ENCODE results near the gene CHTF18. TPM values are rescaled to one million over a fixed set of nuclear protein-coding genes. Genes with fewer than 3 reads are reported as not detected.

Gene CHTF18
- total and polyA plus RNA-seq, 9 of the 15 experiments (the other 6 are each of a cell fraction or from before 2014, with no cell fraction given), result 2.5 to 123 (median 17.0) TPM

- DNase-seq (ENCODE audit: extremely low read depth in 1 of 4, low spot score in 3 of 4) (no peak), ATAC-seq (no peak), FAIRE-seq (no peak)
- no peak overlapping the region for H2AFZ ChIP-seq (ENCODE audit: low read depth, low read length)
- no peaks in the 10 kb centered on the region for H3K9me1 ChIP-seq (ENCODE audit: control insufficient read depth, insufficient read depth, low read length)
- peaks cover 0 to 48% of the 10 kb centered on the region in 2 experiments; a peak in 4 of 5 replicates for H3K4me1 ChIP-seq (replicated peaks in 1 of 2; ENCODE audit: control insufficient read depth in 2 of 2, insufficient read depth in 2 of 2, low read length in 2 of 2)
- no peaks in the 10 kb centered on the region for H3K79me2 ChIP-seq (ENCODE audit: control insufficient read depth, insufficient read depth, low read length)
- CTCF ChIA-PET (ENCODE audit: low intra/inter-chr PET ratio), result no interaction called here
- no peak overlapping the region for H3K4me3 ChIP-seq
- POLR2A ChIA-PET, result no interaction called here
- no TSS peak for BruUV-seq (replicated peaks)
- H4K20me1 ChIP-seq (replicated peaks; ENCODE audit: control insufficient read depth, insufficient read depth, low read length), result no peaks in the 10 kb centered on the region
- no peak overlapping the region for H3K4me2 ChIP-seq (ENCODE audit: insufficient read depth, low read length)
- in situ Hi-C loops (cut with MboI), result no loop called here
- no peak overlapping the region for H3K27ac ChIP-seq (ENCODE audit: extremely low read depth, low read depth, low read length)
- intact Hi-C loops (cut with micrococcal nuclease), result no loop called here
- H3K36me3 ChIP-seq (ENCODE audit: control insufficient read depth, insufficient read depth, low read length), result no peaks in the 10 kb centered on the region
- no peaks in the 10 kb centered on the region for H3K27me3 ChIP-seq (ENCODE audit: control insufficient read depth in 2 of 2, insufficient read depth in 2 of 2, low read length in 2 of 2)
- H3K9ac ChIP-seq (ENCODE audit: insufficient read depth in 1 of 2, low read depth in 2 of 2, low read length in 2 of 2), result no peak overlapping the region; a peak in 1 of 4 replicates
- TF ChIP-seq CBX5 (IDR thresholded peaks at IDR 0.05; ENCODE audit: borderline replicate concordance, low read depth) (no peak), HOXB6 (CRISPR knock-in tag; IDR thresholded peaks at IDR 0.05; ENCODE audit: borderline replicate concordance) (no peak), CHD2 (IDR thresholded peaks at IDR 0.05; ENCODE audit: low read depth, low read length) (no peak), ZNF445 (CRISPR knock-in tag; IDR thresholded peaks at IDR 0.05; ENCODE audit: low read depth) (no peak), XRCC4 (IDR thresholded peaks at IDR 0.05; ENCODE audit: extremely low read depth, insufficient read depth, insufficient read length) (no peak), NR1H2 (CRISPR knock-in tag; IDR thresholded peaks at IDR 0.05) (no peak), ZNF41 (CRISPR knock-in tag; conservative IDR thresholded peaks at IDR 0.05) (no peak), ELF4 (CRISPR knock-in tag; IDR thresholded peaks at IDR 0.05) (no peak), TCF7L2 (IDR thresholded peaks at IDR 0.05; ENCODE audit: low read depth, low read length) (no peak), FOXP1 (CRISPR knock-in tag; IDR thresholded peaks at IDR 0.05) (no peak), TOE1 (IDR thresholded peaks at IDR 0.05; ENCODE audit: borderline replicate concordance) (no peak), TOE1 (CRISPR knock-in tag; IDR thresholded peaks at IDR 0.05; ENCODE audit: borderline replicate concordance, low read depth) (no peak), SRF (CRISPR knock-in tag; IDR thresholded peaks at IDR 0.05) (no peak), MAFG (tag; conservative IDR thresholded peaks at IDR 0.05) (no peak)
- TF ChIP-seq, protein P1, sequence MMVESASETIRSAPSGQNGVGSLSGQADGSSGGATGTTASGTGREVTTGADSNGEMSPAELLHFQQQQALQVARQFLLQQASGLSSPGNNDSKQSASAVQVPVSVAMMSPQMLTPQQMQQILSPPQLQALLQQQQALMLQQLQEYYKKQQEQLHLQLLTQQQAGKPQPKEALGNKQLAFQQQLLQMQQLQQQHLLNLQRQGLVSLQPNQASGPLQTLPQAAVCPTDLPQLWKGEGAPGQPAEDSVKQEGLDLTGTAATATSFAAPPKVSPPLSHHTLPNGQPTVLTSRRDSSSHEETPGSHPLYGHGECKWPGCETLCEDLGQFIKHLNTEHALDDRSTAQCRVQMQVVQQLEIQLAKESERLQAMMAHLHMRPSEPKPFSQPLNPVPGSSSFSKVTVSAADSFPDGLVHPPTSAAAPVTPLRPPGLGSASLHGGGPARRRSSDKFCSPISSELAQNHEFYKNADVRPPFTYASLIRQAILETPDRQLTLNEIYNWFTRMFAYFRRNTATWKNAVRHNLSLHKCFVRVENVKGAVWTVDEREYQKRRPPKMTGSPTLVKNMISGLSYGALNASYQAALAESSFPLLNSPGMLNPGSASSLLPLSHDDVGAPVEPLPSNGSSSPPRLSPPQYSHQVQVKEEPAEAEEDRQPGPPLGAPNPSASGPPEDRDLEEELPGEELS (CRISPR knock-in tag; IDR thresholded peaks at IDR 0.05; ENCODE audit: borderline replicate concordance), result no peak
- H3K9me3 ChIP-seq (replicated peaks; ENCODE audit: control insufficient read depth, insufficient read depth, low read depth, low read length), result no peaks in the 10 kb centered on the region
- 44% methylated on average over 9 of the region's 13 CpGs for WGBS (ENCODE audit: insufficient coverage, low coverage, missing lambda C conversion rate)
These were observed 41.8 kb upstream of the CHTF18 start for GRCh38 chr16:746637-747036.
